NB4 (cell line): ENCODE measurements around the gene DMRT3.

Experiments used
- CTCF ChIP-seq: IDR thresholded peaks from one replicate; pipeline ENCODE4 v1.5.1; 2012; ENCODE audit warnings: low read depth, low read length
- MYC ChIP-seq: IDR thresholded peaks from 2 replicates; pipeline ENCODE4 v1.6.1; 2011; ENCODE audit warnings: low read depth, low read length
- POLR2A ChIP-seq: IDR thresholded peaks from 2 replicates; pipeline ENCODE4 v1.6.1; 2011; ENCODE audit warnings: mild to moderate bottlenecking; ENCODE audit not compliant: insufficient read length; ENCODE audit errors: extremely low read depth

DNA sequence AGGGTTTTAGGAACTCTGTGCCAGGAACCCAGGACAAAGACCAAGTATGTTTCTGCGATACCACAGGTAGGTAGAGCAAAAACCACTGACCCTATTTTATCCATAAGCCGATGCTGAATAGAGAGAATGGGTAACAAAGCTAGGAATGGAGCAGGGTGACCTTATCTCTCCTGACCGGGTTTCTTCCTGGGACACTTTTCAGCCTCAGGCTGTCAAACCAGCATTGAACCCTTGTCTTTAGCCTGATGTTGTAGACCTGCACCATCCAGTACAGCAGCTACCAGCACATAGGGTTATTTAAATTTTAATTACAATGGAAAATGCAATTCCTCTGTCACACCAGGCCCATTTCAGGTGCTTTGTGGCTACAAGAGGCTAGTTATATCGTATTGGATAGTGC lies 43.1 kb upstream of the DMRT3 start:
- TF ChIP-seq CTCF (no peak), POLR2A (no peak), MYC (no peak)
